Pancreas (tissue), 10 donors: Measurements from ENCODE around the gene POLQ. TPM values are rescaled to one million over a fixed set of nuclear protein-coding genes. Genes with fewer than 3 reads are reported as not detected.

Experiments
- ATAC-seq, 4 donors: fragments of 200-7000 bp; cut with Tn5 transposase; one replicate each; pipeline versions ENCODE4 v1.8.0 to v1.9.1; 2020; ENCODE audit warnings: mild to moderate bottlenecking in 4 of 4, moderate library complexity in 4 of 4
- DNase-seq, 6 donors: peaks; one replicate each; pipeline ENCODE4 v3.0.0-alpha.2; 2020
- FAIRE-seq: peaks from 2 replicates; lab custom pipeline; 2012; peaks lifted over from hg19 to GRCh38; lab: Jason Lieb, UNC
- H3K27ac ChIP-seq, 4 donors: fragments of 200-600 bp; sonication (generic); 1 replicate in 3 of 4; 2 replicates in 1 of 4; pipeline versions ENCODE4 v1.5.0 to v1.8.0; 2020
- H3K27me3 ChIP-seq, 4 donors: fragments of 200-600 bp; one replicate each; pipeline ENCODE4 v1.8.0; 2021
- H3K36me3 ChIP-seq, 3 donors: fragments of 200-600 bp; sonication (generic) in 1 of 3; one replicate each; pipeline versions ENCODE4 v1.5.0 to v1.8.0; 2020 to 2021
- H3K4me1 ChIP-seq, 3 donors: fragments of 200-600 bp; one replicate each; pipeline ENCODE4 v1.8.0; 2021
- H3K4me3 ChIP-seq, 4 donors: fragments of 200-600 bp; sonication (generic) in 2 of 4; one replicate each; pipeline versions ENCODE4 v1.5.0 to v1.8.0; 2020 to 2021
- H3K9me3 ChIP-seq, 4 donors: fragments of 200-600 bp; one replicate each; pipeline ENCODE4 v1.8.0; 2021
- WGBS, 2 donors: extraction: QIAGEN DNeasy Blood & Tissue Kit; methylation state at CpG; one replicate each; pipeline ENCODE4 v1.1.7; 2013; 5-methylcytosine and 5-hydroxymethylcytosine counted together
- intact Hi-C, 3 donors: fragments of 100-400 bp; cut with DNase I; formaldehyde crosslinking; loops; one replicate each; pipeline versions ENCODE4 v1.11.1 to v1.14.2; 2022
- polyA plus RNA-seq, 2 donors: library from polyadenylated mRNA; stranded (reverse); fragments of 200-250 nt; gene quantifications; one replicate each; pipeline ENCODE4 v1.2.3, GENCODE V29; 2013
- total RNA-seq, 6 donors: library from RNA; stranded (reverse); fragmentation: NEBNext Ultra II Directional in 4 of 6; extraction: Animal tissue kit (Norgen Biotek cat#: 25700) in 4 of 6; gene quantifications; one replicate each; pipeline versions ENCODE4 v1.2.1 to v1.2.4, GENCODE V29; 2021 to 2023
- TF ChIP-seq, protein P1 (sequence below), 4 donors: fragments of 200-600 bp; sonication (generic) in 3 of 4; IDR thresholded peaks; one replicate each; pipeline versions ENCODE4 v1.5.0 to v1.8.0; 2021; ENCODE audit warnings: antibody characterized with exemption in 4 of 4
- donor health status: healthy with polysubstance abuse.
- donor health status: DM: no; HTN: no; CAD: no; lungs with moderate emphysema.
- donor health status: DM: no; HTN: no; CAD: no.
- donor health status: control.
- donor health status: control.
- donor health status: Bipolar disorder and iron deficiency.
- donor health status: DM: yes; HTN: yes; CAD: no.
- donor health status: DM: no; HTN: no; CAD: no.
- donor health status: DM: no; HTN: no; CAD: no.
- donor health status: DM: yes; HTN: yes; CAD: no.

Gene POLQ
- total and polyA plus RNA-seq, 8 donors: under 0.01 to 0.49 (median 0.11) TPM

DNA sequence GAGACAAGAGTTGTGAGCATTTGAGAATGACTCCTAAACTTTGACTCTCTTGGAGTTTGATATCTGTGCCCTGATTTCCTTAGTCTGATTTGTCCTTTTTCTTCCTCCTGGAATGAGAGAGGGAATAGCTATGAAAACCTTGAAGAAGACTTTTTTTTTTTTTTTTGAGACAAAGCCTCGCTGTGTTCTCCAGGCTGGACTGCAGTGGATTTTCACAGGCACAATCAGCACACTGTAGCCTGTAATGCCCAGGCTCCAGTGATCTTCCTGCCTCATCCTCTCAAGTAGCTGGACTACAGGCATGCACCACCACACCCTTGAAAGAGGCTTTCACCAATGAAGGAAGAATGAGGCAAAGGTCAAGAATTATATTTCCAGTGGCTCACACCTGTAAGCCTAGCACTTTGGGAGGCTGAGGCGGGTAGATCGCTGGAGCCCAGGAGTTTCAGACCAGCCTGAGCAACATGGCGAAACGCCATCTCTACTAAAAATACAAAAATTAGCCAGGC is 11.7 kb upstream of the POLQ start:
- H3K36me3 ChIP-seq: no peaks in the 10 kb centered on the region
- H3K4me3 ChIP-seq: no peak overlapping the region
- WGBS, 2 donors: 80 to 92% methylated on average over 5 of the region's 5 CpGs
- no peaks in the 10 kb centered on the region for H3K9me3 ChIP-seq
- H3K4me1 ChIP-seq: no peaks in the 10 kb centered on the region
- FAIRE-seq (no peak), DNase-seq (no peak), ATAC-seq (no peak)
- TF ChIP-seq, protein P1, sequence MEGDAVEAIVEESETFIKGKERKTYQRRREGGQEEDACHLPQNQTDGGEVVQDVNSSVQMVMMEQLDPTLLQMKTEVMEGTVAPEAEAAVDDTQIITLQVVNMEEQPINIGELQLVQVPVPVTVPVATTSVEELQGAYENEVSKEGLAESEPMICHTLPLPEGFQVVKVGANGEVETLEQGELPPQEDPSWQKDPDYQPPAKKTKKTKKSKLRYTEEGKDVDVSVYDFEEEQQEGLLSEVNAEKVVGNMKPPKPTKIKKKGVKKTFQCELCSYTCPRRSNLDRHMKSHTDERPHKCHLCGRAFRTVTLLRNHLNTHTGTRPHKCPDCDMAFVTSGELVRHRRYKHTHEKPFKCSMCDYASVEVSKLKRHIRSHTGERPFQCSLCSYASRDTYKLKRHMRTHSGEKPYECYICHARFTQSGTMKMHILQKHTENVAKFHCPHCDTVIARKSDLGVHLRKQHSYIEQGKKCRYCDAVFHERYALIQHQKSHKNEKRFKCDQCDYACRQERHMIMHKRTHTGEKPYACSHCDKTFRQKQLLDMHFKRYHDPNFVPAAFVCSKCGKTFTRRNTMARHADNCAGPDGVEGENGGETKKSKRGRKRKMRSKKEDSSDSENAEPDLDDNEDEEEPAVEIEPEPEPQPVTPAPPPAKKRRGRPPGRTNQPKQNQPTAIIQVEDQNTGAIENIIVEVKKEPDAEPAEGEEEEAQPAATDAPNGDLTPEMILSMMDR (IDR thresholded peaks at IDR 0.05): no peak
- no peak overlapping the region for H3K27ac ChIP-seq
- intact Hi-C loops: no loop called here
- no peaks in the 10 kb centered on the region for H3K27me3 ChIP-seq

DNA sequence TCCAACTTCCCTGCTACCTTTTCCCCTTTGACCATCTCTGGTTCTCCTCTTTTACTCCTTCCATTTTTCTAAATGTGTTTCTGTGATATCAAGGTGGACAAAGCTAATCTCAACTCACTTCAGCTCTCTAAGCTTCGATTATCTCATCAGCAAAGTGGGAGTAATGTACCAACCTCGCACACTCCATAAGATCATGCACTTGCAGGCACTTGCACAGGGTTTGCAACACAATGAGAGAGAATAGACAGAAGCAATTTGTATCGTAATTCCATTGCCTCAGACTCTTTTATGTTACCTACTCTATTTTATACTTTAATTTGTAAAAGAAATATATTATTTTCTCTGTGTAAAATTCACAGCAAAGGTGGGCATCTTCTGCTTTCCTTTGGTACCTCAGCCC is 7.0 kb upstream of the POLQ start:
- Histone ChIP-seq H3K9me3 (no peaks in the 10 kb centered on the region), H3K27me3 (no peaks in the 10 kb centered on the region), H3K4me1 (no peaks in the 10 kb centered on the region), H3K36me3 (no peaks in the 10 kb centered on the region), H3K4me3 (no peak overlapping the region), H3K27ac (no peak overlapping the region)
- 61 to 65% methylated on average over 3 of the region's 3 CpGs for WGBS, 2 donors
- FAIRE-seq: no peak
- intact Hi-C loops: no loop called here
- TF ChIP-seq, protein P1 (IDR thresholded peaks at IDR 0.05): no peak
- no peak for ATAC-seq
- no peak for DNase-seq

DNA sequence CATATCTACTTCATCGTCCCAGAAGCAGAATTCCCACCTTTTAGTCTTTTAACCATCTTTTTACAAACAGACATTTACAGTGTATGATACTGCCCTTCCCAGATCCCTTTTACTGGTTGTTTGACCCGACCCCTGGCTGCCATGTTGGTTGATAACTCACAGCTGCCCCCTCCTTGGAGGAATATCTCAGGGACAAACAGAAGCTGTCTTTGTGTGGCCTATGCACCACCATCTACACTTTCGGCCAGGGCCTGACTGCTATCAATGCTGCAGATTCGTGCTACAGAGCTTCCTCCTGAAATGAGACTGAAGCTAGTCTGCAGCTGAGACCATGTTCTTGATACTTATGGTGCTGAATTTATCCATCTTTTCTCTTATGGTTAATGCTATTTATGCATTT is 6.6 kb upstream of the POLQ start:
- FAIRE-seq: no peak
- 39 to 41% methylated on average over 4 of the region's 4 CpGs for WGBS, 2 donors
- no peak for ATAC-seq
- Histone ChIP-seq H3K36me3 (no peaks in the 10 kb centered on the region), H3K4me3 (no peak overlapping the region), H3K27ac (no peak overlapping the region), H3K27me3 (no peaks in the 10 kb centered on the region), H3K4me1 (no peaks in the 10 kb centered on the region), H3K9me3 (no peaks in the 10 kb centered on the region)
- intact Hi-C loops: no loop called here
- TF ChIP-seq, protein P1 (IDR thresholded peaks at IDR 0.05): no peak
- no peak for DNase-seq

DNA sequence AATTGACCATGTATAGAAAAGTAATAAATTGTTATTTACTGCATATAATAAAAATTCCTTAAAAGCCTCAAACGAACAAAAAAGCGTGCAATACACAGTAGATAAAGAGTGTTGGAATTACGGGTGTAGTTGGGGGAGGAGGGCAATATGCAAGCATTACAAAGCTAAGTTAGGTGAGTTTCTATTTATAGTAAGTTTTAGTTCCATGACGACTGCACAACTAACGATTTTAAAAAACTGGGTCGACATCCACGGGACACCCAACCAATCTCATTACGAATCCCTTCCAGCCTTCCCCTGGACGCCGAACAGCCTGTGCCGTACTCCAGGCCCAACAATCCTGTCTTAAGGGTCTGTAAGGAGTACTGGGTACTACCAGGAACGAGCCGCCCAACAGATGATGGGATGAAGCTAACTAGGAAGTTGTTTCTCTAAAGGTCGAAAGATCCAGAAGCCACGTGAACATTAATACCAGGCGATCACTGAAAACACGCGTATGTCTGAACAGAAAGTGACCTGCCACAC is 677 bp downstream of the POLQ start:
- WGBS, 2 donors: 3% methylated on average over 18 of the region's 18 CpGs

DNA sequence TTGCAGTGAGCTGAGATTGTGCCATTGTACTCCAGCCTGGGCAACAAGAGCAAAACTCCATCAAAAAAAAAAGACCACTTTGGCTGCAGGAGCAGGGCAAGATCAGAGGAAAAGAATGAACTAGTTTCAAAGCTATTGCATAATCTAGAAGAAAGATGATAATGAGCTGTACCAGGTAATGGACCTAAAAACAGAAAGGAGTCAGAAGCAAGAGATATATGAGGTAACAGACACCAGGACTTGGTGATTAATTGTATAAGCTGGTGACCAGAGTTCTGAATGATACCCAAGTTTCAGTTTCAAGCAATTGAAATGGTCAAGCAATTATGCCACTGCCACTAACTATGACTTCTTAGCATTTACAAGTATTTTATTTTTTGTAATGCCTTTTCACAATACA is 2.9 kb downstream of the POLQ start:
- TF ChIP-seq, protein P1 (IDR thresholded peaks at IDR 0.05): no peak
- no peaks in the 10 kb centered on the region for H3K36me3 ChIP-seq
- intact Hi-C loops: no loop called here
- no peak for DNase-seq
- no peak overlapping the region for H3K4me3 ChIP-seq
- no peak overlapping the region for H3K27ac ChIP-seq
- no peaks in the 10 kb centered on the region for H3K27me3 ChIP-seq
- peaks cover 0 to 5% (median 0%) of the 10 kb centered on the region in 3 donors for H3K4me1 ChIP-seq
- no peaks in the 10 kb centered on the region for H3K9me3 ChIP-seq
- no peak for FAIRE-seq
- no peak for ATAC-seq

More for the DNA sequence above, 677 bp downstream of the POLQ start:
- intact Hi-C loops: no loop called here
- Histone ChIP-seq H3K4me3 (peak overlapping the region; percentile 33 to 65 (median 50)), H3K9me3 (no peaks in the 10 kb centered on the region), H3K4me1 (peaks cover 0 to 5% (median 0%) of the 10 kb centered on the region in 3 donors), H3K27me3 (no peaks in the 10 kb centered on the region), H3K36me3 (no peaks in the 10 kb centered on the region), H3K27ac (no peak overlapping the region)
- TF ChIP-seq, protein P1 (IDR thresholded peaks at IDR 0.05): no peak
- DNase-seq: no peak
- FAIRE-seq: no peak
- no peak for ATAC-seq
